Activated naive CD4-positive, alpha-beta T cell (primary cell): Measurements from ENCODE around the gene SAMD3.
"Not testable (repeated sequence)": the region's sequence is repeated elsewhere in the genome, so short reads cannot be mapped to it uniquely, and the experiment has no call there.

Experiments used
- DNase-seq, 4 experiments: peaks; one replicate each; lab custom pipeline; 2025; lab: John Stamatoyannopoulos, UW

SAMD3 gene

DNA sequence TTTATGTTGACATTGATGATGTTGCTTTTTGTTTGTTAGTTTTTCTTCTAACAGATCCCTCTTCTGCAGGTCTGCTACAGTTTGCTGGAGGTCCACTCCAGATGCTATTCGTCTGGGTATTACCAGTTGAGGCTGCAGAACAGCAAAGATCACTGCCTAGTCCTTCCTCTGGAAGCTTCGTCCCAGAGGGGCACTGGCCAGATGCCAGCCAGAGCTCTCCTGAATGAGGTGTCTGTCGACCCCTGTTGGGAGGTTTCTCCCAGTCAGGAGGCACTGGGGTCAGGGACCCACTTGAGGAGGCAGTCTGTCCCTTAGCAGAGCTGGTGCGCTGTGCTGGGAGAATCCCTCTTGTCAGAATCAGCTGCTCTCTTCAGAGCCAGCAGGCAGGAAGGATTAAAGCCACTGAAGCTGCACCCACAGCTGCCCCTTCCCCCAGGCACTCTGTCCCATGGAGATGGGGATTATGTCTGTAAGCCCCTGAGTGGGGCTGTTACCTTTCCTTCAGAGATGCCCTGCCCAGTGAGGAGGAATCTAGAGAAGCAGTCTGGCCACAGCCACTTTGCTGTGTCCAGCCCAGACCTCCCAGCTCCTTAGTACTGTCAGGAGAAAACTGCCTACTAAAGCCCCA lies 49.3 kb downstream of the SAMD3 start:
- DNase-seq: not testable (repeated sequence)

DNA sequence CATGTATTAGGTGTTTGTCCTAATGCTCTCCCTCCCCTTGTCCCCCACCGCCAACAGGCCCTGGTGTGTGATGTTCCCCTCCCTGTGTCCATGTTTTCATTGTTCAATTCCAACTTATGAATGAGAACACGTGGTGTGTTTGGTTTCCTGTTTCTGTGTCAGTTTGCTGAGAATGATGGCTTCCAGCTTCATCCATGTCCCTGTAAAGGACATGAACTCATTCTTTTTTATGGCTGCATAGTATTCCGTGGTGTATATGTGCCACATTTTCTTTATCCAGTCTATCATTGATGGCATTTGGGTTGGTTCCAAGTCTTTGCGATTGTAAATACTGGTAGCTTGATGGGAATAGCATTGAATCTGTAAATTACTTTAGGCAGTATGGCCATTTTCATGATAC lies 52.6 kb downstream of the SAMD3 start:
- DNase-seq: not testable (repeated sequence)

DNA sequence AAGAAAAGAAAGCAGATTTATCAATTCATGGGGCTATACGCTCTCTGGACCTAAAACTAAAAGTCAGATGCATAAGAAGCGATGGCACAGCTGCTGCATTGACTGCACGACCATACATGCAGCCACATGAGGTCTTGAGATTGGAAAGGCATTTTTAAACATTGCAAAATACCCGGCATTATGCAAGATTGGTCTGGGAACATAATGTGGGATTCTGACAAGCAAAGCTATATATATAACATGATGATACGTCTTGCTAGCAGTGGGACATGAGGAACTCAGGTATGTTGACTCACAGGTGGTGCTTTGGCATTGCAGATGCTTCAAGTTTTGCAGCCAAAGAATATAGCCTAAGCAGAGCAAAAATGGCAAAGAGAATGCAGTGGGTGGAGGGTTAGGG lies 55.1 kb downstream of the SAMD3 start:
- no peak for DNase-seq

DNA sequence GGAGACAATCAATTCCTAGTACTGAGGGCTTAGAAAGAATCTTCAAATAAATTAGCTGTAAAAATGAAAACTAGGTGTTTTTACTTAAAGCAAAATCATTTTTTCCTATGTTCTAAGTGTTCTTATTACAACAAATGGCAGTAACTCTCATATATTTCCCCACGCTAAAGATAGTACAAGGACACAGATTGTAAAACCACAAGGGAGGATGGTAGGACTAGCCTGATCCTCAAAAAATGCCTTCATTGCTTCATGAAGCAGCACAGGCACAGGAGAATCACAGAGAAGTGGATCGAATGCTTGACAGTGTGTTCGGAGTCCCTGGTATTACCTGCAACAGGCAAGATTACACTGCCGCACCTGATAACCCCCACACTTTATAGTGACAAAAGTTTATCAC lies 58.5 kb downstream of the SAMD3 start:
- DNase-seq: no peak

DNA sequence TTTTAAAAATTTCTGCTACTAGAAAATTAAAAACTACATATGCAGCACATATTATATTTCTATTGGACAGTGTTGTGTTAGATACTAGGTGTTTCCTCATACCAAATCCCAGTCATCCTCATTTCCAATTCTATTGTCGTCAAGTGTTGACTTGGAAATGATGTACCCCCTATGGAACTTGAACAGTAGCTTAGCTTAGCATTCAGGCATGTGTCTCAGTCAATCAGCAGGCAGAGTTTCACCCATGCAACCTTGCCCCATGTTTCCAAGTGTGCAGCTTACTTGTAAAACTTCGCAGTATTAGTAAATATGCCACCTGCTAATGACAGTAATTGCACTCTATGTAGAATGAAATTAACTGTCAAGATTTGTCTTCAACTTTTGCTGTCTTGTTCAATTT lies 59.5 kb downstream of the SAMD3 start:
- DNase-seq: no peak

DNA sequence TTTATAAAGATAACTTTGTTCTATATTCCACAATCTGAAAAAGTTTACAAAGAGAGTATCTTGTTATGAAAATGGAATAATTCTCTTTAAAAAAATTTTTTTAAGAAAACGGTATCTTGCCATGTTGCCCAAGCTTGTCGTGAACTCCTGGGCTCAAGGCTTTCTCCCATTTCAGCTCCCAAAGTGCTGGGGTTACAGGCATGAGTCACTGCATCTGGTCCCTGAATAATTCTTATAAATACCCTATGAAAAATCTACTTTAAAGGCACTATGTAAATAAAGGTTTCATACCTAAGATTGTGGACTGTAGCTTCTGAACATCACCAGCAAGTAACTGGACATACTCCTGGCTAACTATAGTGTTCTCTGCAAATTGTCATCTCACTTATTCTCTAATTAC lies 60.3 kb downstream of the SAMD3 start:
- no peak for DNase-seq

DNA sequence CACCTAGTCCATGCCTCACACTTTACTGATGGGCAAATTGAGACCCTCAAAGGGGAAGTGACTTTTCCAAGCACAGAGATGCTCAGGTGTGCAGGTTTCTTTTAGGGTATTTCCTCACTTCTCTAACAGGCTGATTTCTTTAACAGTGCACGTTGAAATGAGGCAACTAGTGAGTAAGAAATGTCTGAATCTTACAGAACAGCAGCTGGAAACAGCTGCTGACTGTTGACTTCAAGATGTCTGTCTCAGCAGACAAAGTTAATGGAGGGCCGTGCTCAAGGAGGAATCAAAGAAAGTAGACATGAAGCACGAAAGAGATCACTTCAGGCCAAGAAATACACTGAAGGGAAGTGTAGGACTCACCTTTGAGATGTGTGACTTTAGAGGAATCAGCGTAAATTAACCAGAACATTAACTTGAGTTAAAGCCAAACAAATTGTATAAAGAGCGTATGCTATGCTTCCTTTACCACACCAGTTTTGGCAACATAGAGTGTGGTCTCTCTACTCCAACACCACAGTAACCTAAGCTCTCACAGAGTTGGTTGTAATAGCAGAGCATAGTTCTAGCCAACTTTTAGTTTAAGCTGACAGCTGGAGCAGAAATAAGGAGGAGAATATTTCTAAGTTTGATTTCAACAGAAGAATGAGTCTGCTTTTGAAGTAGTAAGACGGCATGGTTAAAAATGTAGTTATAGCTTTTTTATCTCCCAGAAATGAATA lies 60.9 kb downstream of the SAMD3 start:
- DNase-seq: no peak

DNA sequence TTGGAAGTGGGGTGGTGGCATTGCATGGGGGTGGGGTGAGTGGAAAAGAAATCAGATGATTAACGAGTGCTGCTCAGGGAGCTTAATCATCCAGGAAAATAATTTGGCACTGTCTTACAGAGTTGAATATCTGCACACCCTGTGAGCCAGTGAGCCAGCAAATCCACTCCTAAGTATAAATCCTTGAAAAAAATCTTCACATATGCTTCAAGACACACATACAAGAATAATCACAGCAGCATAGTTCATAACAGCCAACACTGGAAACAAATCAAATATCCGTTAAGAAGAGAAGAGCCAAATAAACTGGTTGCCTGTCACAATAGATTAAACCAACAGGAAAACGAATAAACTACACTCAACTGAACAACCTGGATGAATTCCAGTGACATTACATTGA lies 62.8 kb downstream of the SAMD3 start:
- no peak for DNase-seq

DNA sequence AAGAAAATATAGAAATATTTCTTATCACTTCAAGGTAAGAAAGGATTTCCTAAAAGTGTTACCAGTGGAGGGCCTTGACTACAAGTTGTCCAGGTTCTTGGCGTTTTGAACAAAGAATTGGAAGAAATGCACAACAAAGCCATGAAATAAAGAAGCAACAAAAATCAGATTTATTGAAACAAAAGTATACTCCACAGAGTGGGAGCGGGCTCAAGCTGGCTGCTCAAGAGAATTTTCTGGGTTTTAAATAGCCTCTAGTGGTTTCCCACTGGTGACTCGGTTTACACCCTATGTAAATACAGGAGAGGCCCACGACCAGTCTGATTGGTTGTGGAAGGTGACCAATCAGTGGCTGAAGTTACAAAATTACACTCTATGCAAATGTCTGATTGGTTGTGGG lies 64.2 kb downstream of the SAMD3 start:
- DNase-seq: no peak

DNA sequence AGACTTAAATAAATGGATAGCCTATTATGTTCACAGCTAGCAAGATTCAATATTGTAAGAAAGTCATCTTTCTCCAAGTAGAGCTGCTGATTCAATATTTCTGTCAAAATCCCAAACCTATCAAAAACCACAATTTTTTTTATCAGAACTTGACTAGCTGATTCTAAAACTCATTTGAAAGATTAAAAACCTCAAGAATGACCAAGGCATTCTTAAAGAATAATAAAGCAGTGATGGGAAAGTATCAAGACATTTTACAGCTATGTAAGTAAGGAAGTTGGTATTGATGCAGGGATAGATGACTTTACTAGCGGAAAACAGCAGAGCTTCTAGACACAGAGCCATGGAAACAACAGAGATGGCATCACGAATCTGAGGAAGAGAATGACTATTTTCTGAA lies 64.7 kb downstream of the SAMD3 start:
- no peak for DNase-seq

DNA sequence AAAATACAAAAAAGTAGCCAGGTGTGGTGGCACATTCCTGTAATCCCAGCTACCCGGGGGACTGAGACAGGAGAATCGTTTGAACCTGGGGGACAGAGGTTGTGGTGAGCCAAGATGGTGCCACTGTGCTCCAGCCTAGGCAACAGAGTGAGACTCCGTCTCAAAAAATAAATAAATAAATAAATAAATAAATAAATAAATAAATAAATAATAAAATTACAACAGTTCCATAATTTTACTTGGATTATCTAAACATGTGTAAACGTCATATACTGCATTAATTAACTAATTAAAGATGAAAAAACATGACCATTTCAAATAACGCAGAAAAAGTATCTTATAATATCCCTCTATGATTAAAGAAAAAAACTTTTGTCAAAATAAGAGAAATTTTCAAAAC lies 65.8 kb downstream of the SAMD3 start:
- DNase-seq: no peak

DNA sequence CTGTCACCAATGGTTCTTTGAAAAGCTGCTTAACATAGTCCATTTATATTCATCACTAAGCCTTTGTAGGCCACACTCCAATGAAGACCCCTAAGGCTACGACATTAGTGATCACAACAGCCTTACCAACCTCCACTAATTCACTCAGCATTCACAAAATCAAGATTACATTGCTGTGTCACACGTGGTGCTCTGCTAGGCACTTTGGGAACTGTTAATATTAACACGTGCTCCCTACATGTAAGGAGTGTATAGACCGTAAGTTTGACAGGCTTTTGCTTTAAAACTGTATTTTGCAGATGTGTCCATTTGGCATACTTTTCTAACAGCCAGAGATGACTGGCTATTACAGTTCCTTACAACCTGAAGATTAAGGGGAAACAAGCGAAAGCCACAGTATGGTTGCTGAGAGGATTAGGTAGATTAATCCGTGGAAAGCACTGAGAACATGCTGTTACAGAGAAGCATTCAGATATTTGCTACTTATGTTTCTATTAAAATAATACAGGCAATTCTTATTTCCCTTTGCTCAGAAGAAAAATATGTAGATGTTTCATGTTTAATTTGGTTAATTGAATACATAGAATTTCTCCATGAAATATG lies 69.7 kb downstream of the SAMD3 start:
- no peak for DNase-seq

DNA sequence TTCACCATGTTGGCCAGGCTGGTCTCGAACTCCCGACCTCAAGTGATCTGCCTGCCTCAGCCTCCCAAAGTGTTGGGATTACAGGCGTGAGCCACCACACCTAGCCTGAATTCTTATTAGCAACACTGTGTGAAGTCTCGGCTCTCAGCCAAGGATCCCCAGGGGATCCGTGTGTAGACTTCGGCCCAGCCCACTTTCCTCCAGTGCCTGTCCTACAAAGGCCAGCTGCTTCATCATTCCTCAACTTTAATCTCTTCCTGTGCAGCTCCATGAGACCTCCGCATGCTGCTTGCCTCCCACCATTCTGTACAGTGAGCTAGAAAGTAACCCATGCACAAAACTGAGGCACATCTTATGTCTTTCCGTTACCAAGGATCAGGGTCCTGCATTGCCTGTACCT lies 71.8 kb downstream of the SAMD3 start:
- no peak for DNase-seq

DNA sequence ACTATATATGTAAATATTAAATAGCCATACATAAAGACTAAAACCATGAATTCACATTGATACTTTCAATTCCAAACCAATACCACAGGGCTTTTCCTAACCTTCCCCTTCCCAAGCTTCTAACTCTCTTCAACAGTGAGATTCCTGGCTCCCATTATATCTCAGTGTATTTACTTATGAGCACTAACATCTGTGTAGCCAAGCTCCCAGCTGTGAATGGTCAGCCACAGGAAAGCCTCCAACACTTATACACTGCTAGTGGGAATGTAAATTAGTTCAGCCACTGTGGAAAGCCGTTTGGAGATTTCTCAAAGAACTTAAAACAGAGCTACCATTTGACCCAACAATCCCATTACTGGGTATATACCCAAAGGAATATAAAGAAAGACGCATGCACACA lies 73.7 kb downstream of the SAMD3 start:
- not testable (repeated sequence) for DNase-seq

DNA sequence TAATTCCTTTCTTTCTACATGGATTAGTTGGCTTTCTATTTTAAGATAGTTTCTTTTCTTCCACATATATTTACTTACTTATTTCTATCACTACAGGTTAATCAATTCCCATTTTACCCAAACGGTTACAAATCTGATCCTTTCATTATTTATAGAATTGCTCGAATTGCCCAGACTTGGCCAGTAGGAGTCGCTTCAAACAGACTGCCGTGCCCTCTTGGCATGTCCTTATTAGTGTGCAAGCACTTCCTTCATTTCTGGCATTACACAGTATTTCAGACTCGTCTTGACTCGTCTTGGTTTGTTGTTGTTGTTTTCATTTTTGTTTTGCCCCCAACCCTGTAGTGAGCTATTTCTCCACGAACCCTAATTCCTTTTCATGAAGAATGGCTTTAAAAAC lies 74.6 kb downstream of the SAMD3 start:
- DNase-seq: no peak

DNA sequence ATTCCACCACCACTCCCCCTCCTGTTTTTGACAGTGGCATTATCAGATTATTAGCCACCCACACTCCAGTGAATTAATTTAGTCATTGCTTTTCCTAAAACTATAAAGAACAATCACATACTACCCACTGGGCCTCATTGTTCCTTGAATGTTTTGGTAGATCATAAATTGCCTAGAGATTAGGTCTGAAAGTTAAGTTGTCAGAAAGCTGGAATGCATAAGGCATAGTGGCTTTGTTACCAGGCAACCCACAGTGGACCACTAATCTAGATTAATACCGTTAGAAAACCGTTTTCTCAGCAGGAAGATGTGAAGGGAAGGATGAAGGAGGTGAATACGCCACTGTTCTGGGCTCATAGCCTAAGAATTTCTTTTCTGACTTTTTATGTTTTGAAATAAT lies 75.6 kb downstream of the SAMD3 start:
- no peak for DNase-seq

DNA sequence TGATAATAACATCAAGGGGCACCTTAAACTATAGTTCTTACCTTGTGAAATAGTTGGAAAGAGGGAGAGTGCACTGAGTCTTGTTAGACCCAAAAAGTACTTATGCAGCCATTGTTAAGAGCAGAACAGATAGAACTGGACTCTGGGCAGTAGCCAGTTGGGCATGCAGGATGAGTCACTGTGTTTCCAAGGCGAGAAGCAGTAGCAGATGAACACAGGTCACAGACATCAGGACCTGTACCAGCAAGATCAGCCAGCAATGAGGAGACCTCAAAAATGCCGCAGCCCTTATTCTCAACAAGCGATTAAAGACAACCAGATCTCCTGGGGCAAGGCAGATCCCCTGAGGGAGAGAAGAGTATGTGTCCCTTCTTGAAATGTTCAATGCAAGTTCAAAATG lies 79.0 kb downstream of the SAMD3 start:
- DNase-seq: no peak

DNA sequence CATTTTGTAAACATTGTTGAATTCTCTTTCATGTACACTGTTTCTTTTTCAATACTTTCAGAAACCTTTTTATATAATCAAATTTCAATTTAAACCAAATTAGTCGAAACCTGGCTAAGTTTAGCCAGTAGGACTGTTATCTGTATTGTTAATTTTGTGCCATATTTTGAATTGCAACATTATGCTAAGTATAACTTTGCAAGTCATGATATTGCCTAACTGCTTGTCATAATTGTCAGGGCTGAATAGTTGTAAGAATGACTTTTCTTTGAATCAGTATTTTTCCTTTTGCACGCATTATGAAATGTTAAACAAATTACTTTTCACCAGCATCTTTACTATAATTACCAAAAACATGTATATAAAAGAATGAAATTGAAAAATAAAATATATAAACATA lies 82.7 kb downstream of the SAMD3 start:
- DNase-seq: no peak

DNA sequence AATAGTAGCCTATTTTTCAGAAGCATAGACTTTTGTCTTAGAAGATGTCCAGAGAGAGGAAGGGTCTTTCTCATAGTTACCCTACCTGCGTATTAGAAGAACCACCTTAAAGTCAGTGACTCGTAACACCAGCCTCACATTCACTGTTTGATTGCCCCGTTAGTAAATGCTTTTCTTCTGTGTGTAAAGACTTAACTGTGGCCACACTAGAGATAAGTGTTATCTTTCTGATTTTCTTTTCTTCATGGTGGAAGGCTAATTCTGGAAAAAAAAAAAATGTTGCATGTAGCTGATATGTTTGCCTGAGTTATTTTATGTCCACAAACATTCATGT lies 83.9 kb downstream of the SAMD3 start:
- DNase-seq: no peak

DNA sequence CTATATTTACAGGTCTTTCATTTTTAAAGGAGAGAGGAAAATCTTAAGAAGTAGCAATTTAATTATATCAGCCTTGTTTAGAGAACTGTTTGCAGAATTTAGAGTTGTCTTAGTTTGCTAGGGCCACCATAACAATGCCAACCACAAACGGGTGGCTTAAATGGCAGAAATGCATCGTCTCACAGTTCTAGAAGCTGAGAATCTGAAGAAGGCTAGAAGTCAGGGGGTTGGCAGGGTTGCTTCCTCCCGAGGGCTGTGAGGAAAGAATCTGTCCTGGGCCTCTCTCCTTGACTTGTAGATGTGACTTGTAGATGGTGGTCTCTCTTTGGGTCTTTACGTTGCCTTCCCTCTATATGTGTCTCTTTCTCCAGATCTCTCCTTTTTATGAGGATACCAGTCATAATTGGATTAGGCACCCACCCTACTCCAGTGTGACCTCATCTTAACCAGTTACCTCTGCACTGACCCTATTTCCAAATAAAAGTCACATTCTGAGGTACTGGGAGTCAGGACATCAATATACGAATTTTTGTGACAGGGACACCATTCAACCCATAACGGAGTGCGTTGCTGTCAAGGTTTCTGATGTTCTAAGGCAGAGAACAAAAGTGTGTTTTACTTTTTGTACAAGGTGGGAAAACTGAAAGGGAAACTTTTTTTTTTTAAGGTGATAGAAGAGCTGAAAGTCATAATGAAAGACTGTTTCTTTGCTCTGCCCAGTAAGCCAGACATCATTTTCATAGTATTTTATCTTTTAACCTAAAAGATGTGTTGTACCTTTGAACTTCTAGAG lies 84.4 kb downstream of the SAMD3 start:
- DNase-seq: no peak

DNA sequence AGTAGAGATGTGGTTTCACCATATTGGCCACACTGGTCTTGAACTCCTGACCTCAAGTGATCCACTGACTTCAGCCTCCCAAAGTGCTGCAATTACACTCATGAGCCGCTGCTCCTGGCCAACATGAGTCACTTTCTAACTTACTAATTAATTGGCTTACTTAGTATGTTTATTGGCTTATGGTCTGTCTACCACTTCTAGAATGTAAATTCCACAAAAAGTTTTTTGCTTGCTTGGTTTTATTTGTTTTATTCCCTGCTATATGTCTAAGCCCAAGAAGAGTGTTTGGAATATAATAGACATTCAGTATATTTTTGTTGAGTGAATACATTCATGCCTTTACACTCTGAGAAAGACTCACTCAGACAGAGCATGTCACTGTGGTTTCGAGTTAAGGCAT lies 86.0 kb downstream of the SAMD3 start:
- no peak for DNase-seq

DNA sequence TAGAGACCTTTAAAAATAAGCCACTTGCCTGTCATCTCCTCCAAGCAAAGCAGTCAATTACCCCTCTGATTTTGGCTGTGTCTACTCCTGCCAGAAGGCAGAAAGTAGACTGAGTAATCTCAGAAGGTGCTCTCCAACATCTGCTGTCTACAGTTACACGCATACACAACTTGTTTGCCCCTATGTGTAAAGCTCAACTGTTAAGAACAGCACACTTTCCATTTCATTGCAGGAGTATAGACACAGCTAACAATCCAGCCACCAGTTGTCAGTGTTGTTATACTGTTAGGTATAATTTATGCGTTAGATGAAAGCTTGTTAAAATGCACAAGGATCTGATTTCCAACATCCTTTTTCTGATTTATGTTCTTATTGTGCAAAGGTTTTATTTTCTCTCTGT lies 88.2 kb downstream of the SAMD3 start:
- DNase-seq: no peak

DNA sequence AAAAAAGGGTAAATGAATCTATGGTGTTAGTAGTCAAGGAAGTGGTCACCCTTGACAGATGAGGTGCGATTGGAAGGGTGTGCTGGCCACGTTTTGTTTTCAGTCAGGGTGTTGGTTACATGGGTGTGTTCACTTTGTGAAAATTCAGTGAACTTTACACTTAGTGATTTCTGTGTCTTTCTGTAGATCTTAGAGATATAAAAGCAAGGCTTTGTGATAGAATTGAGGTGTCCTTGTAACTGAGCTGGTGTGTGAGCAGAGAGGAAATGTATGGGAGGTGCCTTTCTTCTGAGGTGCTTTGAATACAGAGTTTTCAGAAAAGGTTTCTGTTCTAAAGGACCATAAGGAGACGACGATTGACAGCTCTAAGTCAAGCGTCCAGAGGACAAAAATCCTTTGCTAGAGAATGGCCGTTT lies 90.5 kb downstream of the SAMD3 start:
- peak in 1 of 4 experiments; percentile 15 for DNase-seq
